ENCODE measurements around the gene SLC6A12.

Gene SLC6A12

DNA sequence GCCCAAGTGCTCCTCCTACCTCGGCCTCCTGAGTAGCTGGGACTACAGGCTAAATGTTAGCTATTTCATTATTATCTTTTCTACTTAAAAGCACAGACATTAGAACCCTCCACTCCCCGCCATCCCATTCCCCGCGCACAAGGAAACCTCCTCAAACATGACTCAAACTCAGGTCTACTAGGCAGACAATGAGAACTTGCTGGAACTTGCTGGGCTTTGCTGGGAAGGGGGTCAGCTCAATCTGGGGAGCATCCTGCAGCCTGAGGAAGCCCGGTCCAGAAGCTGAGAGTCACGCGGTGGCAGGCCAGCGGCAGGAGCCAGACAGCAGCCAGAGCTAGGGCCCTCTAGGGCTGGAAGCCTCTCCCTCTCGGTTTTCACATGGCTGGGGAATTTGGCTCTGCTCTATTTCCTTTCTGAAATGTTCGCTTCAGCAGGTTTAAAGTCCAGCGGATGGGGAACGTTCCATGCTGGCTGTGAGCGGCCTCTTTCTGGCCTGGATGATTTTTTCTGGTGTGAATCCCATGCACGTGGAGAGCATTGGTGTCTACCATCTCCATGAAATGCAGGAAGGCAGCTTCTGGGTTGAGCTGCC is 68.5 kb downstream of the SLC6A12 start:
- in situ Hi-C loops (cut with MboI; ENCODE audit: low sequenced_read_pairs), result no loop called here

DNA sequence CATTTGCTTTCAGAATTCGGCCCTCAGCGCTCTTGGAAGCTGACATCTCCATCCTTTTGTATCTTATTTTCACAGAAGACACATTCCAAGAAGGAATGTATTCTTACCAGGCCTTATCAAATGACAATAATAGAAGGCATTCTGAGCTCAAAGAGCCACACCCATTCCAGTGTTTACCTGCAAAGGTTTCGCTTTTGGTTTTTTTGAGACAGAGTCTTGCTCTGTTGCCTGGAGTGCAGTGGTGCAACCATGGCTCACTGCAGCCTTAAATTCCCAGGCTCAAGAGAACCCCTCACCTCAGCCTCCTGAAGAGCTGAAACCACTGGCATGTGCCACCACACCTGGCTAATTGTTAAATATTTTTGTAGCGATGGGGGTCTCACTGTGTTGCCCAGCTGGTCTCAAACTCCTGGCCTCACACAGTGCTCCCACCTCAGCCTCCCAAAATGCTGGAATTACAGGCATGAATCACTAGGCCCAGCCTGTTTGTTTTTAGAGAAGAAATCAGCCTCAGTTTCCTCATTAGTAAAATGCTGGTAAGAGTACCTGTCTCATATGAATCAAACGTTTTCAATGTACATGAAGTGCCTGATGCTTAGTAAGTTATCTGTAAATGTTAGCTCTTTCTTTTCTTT is 69.2 kb downstream of the SLC6A12 start:
- in situ Hi-C loops (cut with MboI; ENCODE audit: low sequenced_read_pairs), result no loop called here

- in situ Hi-C loops (cut with MboI; ENCODE audit: low sequenced_read_pairs), result no loop called here
These were observed 69.8 kb downstream of the SLC6A12 start for GRCh38 chr12:143964-144649.

- in situ Hi-C loops (cut with MboI; ENCODE audit: low sequenced_read_pairs), result no loop called here
These were observed 73.8 kb downstream of the SLC6A12 start for GRCh38 chr12:140162-140561.

All from HL-60/S4 (cell line).